K562 (cell line): ENCODE measurements around the gene GEMIN5. TPM values are rescaled to one million over a fixed set of nuclear protein-coding genes. Genes with fewer than 3 reads are reported as not detected.
A peak's percentile ranks its signal among the peaks of the same experiment; 100 is the strongest.

Experiments
- ARHGAP35 ChIP-seq: fragments of 450-650 bp; IDR thresholded peaks from 2 replicates; pipeline ENCODE4 v1.6.1; 2018; ENCODE audit not compliant: partially characterized antibody
- BRD4 ChIP-seq: fragments of 200-600 bp; sonication (generic); IDR thresholded peaks from 2 replicates; pipeline ENCODE4 v1.6.1; 2017; ENCODE audit warnings: inconsistent platforms
- CBX3 ChIP-seq, 2 experiments: IDR thresholded peaks; 1 replicate in 1 of 2; 2 replicates in 1 of 2; pipeline ENCODE4 v1.6.1; 2012; ENCODE audit warnings: inconsistent platforms in 2 of 2, low read length in 2 of 2, borderline replicate concordance in 1 of 2, control low read depth in 1 of 2
- GATAD2A ChIP-seq: fragments of 450-650 bp; IDR thresholded peaks from 2 replicates; pipeline ENCODE4 v1.6.1; 2017
- HDAC1 ChIP-seq, 2 experiments: fragments of 450-650 bp; IDR thresholded peaks; 2 replicates each; pipeline ENCODE4 v1.6.1; 2016 to 2017; ENCODE audit warnings: inconsistent platforms in 1 of 2, mild to moderate bottlenecking in 1 of 2, moderate library complexity in 1 of 2
- KDM2B ChIP-seq: fragments of 250-450 bp; sonication (Bioruptor Pico); IDR thresholded peaks from 2 replicates; pipeline ENCODE4 v1.8.0; 2021; ENCODE audit warnings: mild to moderate bottlenecking, moderate library complexity
- KHSRP ChIP-seq: fragments of 450-650 bp; IDR thresholded peaks from 2 replicates; pipeline ENCODE4 v1.6.1; 2017
- NCOA4 ChIP-seq: fragments of 450-650 bp; IDR thresholded peaks from 2 replicates; pipeline ENCODE4 v1.6.1; 2018; ENCODE audit warnings: mild to moderate bottlenecking; ENCODE audit not compliant: partially characterized antibody
- RCOR1 ChIP-seq, 2 experiments: IDR thresholded peaks; 2 replicates each; pipeline ENCODE4 v1.6.1; 2012; ENCODE audit warnings: low read depth in 2 of 2, low read length in 2 of 2, borderline replicate concordance in 1 of 2, improper control_type of control experiment in 1 of 2
- RFX7 ChIP-seq: fragments of 250-450 bp; sonication (Bioruptor Pico); IDR thresholded peaks from 2 replicates; pipeline ENCODE4 v1.5.1; 2021; ENCODE audit warnings: mild to moderate bottlenecking
- SAP30 ChIP-seq: fragments of 200-600 bp; sonication (generic); IDR thresholded peaks from 2 replicates; pipeline ENCODE4 v1.6.1; 2012; ENCODE audit warnings: borderline replicate concordance, low read depth, mild to moderate bottlenecking, moderate library complexity, low read length, control low read depth, inconsistent platforms; ENCODE audit not compliant: insufficient read depth, poor library complexity, severe bottlenecking
- SREBF2 ChIP-seq: sonication (generic); formaldehyde crosslinking; IDR thresholded peaks from 2 replicates; pipeline ENCODE4 v1.4.0; 2020; ENCODE audit warnings: mild to moderate bottlenecking, missing genetic modification reagents
- polyA plus RNA-seq, 8 experiments: library from polyadenylated mRNA; depleted of rRNA in 4 of 8; stranded (reverse) in 5 of 8; unstranded in 3 of 8; fragments of >200 nt; fragmentation: Nextera tagmentation in 2 of 8; fragmentation: Illumina TruSeq in 1 of 8; extraction: Ambion mirVana in 2 of 8; extraction: Trizol in 1 of 8; gene quantifications; 2 replicates each; pipeline versions ENCODE4 v1.2.1 to v1.2.3, GENCODE V29; 2011 to 2014; ENCODE audit warnings: inconsistent platforms in 1 of 8, missing spikeins in 1 of 8
- total RNA-seq, 7 experiments: library from RNA; depleted of rRNA in 6 of 7; stranded (reverse); fragments of >200 nt in 6 of 7; fragmentation: Illumina TruSeq in 2 of 7; extraction: Trizol in 2 of 7; gene quantifications; 2 replicates each; pipeline versions ENCODE4 v1.2.1 to v1.2.3, GENCODE V29; 2011 to 2021; ENCODE audit warnings: low replicate concordance in 1 of 7
- TF ChIP-seq, protein P1 (sequence below): fragments of 250-450 bp; sonication (Bioruptor Pico); IDR thresholded peaks from 2 replicates; pipeline ENCODE4 v1.8.0; 2022; ENCODE audit warnings: inconsistent platforms, mild to moderate bottlenecking, moderate library complexity, borderline replicate concordance
- TF ChIP-seq, protein P2 (sequence below): sonication (generic); formaldehyde crosslinking; IDR thresholded peaks from 2 replicates; pipeline ENCODE4 v1.8.0; 2023; ENCODE audit warnings: mild to moderate bottlenecking, missing genetic modification reagents
- TF ChIP-seq, protein P3 (sequence below), 2 experiments: fragments of 250-450 bp in 1 of 2; fragments of 450-650 bp in 1 of 2; sonication (Bioruptor Pico) in 1 of 2; IDR thresholded peaks; 2 replicates each; pipeline versions ENCODE4 v1.6.1 to v1.8.0; 2016 to 2021; ENCODE audit warnings: mild to moderate bottlenecking in 2 of 2, moderate library complexity in 2 of 2, missing compliant biosample characterization in 1 of 2, missing genetic modification characterization in 1 of 2
- TF ChIP-seq, protein P4 (sequence below), 2 experiments: fragments of 450-650 bp in 1 of 2; sonication (generic) in 1 of 2; formaldehyde crosslinking in 1 of 2; IDR thresholded peaks in 1 of 2; conservative IDR thresholded peaks in 1 of 2; 2 replicates each; pipeline versions ENCODE4 v1.6.1 to v1.8.1; 2016 to 2023; ENCODE audit warnings: mild to moderate bottlenecking in 2 of 2, moderate library complexity in 2 of 2, inconsistent platforms in 1 of 2, missing genetic modification reagents in 1 of 2
- TF ChIP-seq, protein P5 (sequence below): fragments of 450-650 bp; IDR thresholded peaks from 2 replicates; pipeline ENCODE4 v1.7.0; 2016; ENCODE audit warnings: borderline replicate concordance

The GEMIN5 gene
- total and polyA plus RNA-seq, 9 of the 15 experiments (the other 6 are each of a cell fraction or from before 2014, with no cell fraction given) = 10.3 to 48.2 (median 34.7) TPM

DNA sequence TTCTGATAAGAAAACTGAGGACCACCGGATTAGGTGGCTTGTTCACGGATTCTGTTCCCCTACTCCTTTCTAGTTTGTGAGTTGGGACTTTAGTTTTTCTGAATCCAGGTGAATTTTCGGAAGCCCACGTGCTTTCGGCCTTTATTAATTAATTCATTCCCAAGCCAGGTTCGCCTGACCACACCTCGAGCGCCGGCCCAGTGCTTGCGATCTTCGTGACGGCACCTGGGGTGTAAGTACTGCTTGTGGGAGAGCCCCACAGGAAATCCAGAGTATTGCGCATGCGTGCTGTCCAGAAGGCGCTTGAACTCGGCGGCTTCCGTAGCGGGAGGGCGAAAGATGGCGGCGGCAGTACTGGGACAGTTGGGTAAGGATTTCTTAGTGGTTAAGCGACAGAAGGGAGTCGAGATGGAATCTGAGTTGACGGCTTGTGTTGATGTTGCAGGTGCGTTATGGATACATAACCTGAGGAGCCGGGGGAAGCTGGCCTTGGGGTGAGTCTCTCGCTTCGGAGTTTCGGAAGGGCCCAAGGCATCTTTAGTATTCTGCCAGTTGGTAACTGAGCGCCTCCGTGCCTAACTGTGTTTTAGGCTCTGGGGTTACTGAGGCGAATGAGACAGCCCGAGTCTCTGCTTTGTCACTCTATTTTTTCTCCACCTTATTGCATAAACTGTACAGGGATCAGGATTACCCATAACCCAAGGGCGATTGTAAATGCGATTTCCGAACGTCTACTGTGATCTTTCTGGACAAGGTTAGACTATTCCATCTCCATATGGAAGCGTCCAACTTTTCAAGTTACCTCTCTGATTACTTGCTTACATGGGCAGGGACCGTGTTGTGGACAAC lies 3.0 kb upstream of the GEMIN5 start, which contains the start of gene MRPL22 (continued):
- TF ChIP-seq, protein P1, sequence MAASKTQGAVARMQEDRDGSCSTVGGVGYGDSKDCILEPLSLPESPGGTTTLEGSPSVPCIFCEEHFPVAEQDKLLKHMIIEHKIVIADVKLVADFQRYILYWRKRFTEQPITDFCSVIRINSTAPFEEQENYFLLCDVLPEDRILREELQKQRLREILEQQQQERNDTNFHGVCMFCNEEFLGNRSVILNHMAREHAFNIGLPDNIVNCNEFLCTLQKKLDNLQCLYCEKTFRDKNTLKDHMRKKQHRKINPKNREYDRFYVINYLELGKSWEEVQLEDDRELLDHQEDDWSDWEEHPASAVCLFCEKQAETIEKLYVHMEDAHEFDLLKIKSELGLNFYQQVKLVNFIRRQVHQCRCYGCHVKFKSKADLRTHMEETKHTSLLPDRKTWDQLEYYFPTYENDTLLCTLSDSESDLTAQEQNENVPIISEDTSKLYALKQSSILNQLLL (CRISPR knock-in tag) = no peak
- TF ChIP-seq BRD4 (peak; percentile 65; the same call in 1 of the 2 replicates), NCOA4 (no peak), SREBF2 (CRISPR knock-in tag) (no peak), ARHGAP35 (no peak), KHSRP (no peak), RFX7 (no peak), KDM2B (CRISPR knock-in tag) (no peak), RCOR1 (IDR thresholded peaks at IDR 0.05; ENCODE audit: borderline replicate concordance in 1 of 2, low read depth in 2 of 2, low read length in 2 of 2) (peak in 1 of 2 experiments; percentile 39; a peak in 1 of 4 replicates), SAP30 (peak; percentile 68), GATAD2A (no peak), CBX3 (IDR thresholded peaks at IDR 0.05; ENCODE audit: borderline replicate concordance in 1 of 2, low read length in 2 of 2) (no peak), HDAC1 (IDR thresholded peaks at IDR 0.05) (peak in 1 of 2 experiments; percentile 50; a peak in 1 of 4 replicates)
- TF ChIP-seq, protein P2, sequence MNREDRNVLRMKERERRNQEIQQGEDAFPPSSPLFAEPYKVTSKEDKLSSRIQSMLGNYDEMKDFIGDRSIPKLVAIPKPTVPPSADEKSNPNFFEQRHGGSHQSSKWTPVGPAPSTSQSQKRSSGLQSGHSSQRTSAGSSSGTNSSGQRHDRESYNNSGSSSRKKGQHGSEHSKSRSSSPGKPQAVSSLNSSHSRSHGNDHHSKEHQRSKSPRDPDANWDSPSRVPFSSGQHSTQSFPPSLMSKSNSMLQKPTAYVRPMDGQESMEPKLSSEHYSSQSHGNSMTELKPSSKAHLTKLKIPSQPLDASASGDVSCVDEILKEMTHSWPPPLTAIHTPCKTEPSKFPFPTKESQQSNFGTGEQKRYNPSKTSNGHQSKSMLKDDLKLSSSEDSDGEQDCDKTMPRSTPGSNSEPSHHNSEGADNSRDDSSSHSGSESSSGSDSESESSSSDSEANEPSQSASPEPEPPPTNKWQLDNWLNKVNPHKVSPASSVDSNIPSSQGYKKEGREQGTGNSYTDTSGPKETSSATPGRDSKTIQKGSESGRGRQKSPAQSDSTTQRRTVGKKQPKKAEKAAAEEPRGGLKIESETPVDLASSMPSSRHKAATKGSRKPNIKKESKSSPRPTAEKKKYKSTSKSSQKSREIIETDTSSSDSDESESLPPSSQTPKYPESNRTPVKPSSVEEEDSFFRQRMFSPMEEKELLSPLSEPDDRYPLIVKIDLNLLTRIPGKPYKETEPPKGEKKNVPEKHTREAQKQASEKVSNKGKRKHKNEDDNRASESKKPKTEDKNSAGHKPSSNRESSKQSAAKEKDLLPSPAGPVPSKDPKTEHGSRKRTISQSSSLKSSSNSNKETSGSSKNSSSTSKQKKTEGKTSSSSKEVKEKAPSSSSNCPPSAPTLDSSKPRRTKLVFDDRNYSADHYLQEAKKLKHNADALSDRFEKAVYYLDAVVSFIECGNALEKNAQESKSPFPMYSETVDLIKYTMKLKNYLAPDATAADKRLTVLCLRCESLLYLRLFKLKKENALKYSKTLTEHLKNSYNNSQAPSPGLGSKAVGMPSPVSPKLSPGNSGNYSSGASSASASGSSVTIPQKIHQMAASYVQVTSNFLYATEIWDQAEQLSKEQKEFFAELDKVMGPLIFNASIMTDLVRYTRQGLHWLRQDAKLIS (CRISPR knock-in tag) = peak; percentile 50; the same call in 1 of the 2 replicates
- TF ChIP-seq, protein P3, sequence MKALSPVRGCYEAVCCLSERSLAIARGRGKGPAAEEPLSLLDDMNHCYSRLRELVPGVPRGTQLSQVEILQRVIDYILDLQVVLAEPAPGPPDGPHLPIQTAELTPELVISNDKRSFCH (CRISPR knock-in tag; IDR thresholded peaks at IDR 0.05) = no peak
- TF ChIP-seq, protein P3 (tag; IDR thresholded peaks at IDR 0.05) = 0 out of 2 replicates have a peak, but pooled peaks have one; percentile 42
- TF ChIP-seq, protein P4, sequence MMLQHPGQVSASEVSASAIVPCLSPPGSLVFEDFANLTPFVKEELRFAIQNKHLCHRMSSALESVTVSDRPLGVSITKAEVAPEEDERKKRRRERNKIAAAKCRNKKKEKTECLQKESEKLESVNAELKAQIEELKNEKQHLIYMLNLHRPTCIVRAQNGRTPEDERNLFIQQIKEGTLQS (IDR thresholded peaks at IDR 0.05) = no peak
- TF ChIP-seq, protein P4 (CRISPR knock-in tag; conservative IDR thresholded peaks at IDR 0.05) = 0 out of 2 replicates have a peak, but pooled peaks have one; percentile 23
- TF ChIP-seq, protein P5, sequence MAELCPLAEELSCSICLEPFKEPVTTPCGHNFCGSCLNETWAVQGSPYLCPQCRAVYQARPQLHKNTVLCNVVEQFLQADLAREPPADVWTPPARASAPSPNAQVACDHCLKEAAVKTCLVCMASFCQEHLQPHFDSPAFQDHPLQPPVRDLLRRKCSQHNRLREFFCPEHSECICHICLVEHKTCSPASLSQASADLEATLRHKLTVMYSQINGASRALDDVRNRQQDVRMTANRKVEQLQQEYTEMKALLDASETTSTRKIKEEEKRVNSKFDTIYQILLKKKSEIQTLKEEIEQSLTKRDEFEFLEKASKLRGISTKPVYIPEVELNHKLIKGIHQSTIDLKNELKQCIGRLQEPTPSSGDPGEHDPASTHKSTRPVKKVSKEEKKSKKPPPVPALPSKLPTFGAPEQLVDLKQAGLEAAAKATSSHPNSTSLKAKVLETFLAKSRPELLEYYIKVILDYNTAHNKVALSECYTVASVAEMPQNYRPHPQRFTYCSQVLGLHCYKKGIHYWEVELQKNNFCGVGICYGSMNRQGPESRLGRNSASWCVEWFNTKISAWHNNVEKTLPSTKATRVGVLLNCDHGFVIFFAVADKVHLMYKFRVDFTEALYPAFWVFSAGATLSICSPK = 0 out of 2 replicates have a peak, but pooled peaks have one; percentile 43
